ENCODE results near the gene ARPIN.
A peak's percentile ranks its signal among the peaks of the same experiment; 100 is the strongest.
"Not testable (repeated sequence)": the region's sequence is repeated elsewhere in the genome, so short reads cannot be mapped to it uniquely, and the experiment has no call there.

The ARPIN gene

GRCh38 chr15:89877083-89877425 lies 35.7 kb downstream of the ARPIN start:
- no peak for DNase-seq (ENCODE audit: low read depth)

GRCh38 chr15:89876396-89877082 lies 36.2 kb downstream of the ARPIN start:
- DNase-seq (ENCODE audit: low read depth), result no peak

- no peak for DNase-seq (ENCODE audit: low read depth)
These were observed 37.0 kb downstream of the ARPIN start for GRCh38 chr15:89875741-89876140.

- peak; percentile 81 for DNase-seq (ENCODE audit: low read depth)
These were observed 37.7 kb downstream of the ARPIN start for GRCh38 chr15:89874926-89875564.

GRCh38 chr15:89870688-89871288 lies 42.0 kb downstream of the ARPIN start:
- no peak for DNase-seq (ENCODE audit: low read depth)

GRCh38 chr15:89870006-89870405 lies 42.7 kb downstream of the ARPIN start:
- DNase-seq (ENCODE audit: low read depth), result no peak

GRCh38 chr15:89869490-89869889 lies 43.3 kb downstream of the ARPIN start:
- not testable (repeated sequence) for DNase-seq (ENCODE audit: low read depth)

- no peak for DNase-seq (ENCODE audit: low read depth)
These were observed 47.6 kb downstream of the ARPIN start for GRCh38 chr15:89864958-89865739.

- no peak for DNase-seq (ENCODE audit: low read depth)
These were observed 48.8 kb downstream of the ARPIN start for GRCh38 chr15:89863918-89864317.

- DNase-seq (ENCODE audit: low read depth), result no peak
These were observed 51.9 kb downstream of the ARPIN start for GRCh38 chr15:89860891-89861290.

GRCh38 chr15:89860431-89860830 lies 52.3 kb downstream of the ARPIN start:
- no peak for DNase-seq (ENCODE audit: low read depth)

- DNase-seq (ENCODE audit: low read depth), result no peak
These were observed 53.9 kb downstream of the ARPIN start for GRCh38 chr15:89858661-89859458.

GRCh38 chr15:89857673-89858072 lies 55.1 kb downstream of the ARPIN start:
- DNase-seq (ENCODE audit: low read depth), result no peak

- DNase-seq (ENCODE audit: low read depth), result no peak
These were observed 56.8 kb downstream of the ARPIN start for GRCh38 chr15:89855948-89856347.

GRCh38 chr15:89854863-89855262 lies 57.9 kb downstream of the ARPIN start:
- DNase-seq (ENCODE audit: low read depth), result not testable (repeated sequence)

GRCh38 chr15:89852342-89852995 lies 60.3 kb downstream of the ARPIN start:
- DNase-seq (ENCODE audit: low read depth), result no peak

- DNase-seq (ENCODE audit: low read depth), result peak; percentile 40
These were observed 60.9 kb downstream of the ARPIN start for GRCh38 chr15:89851673-89852341.

GRCh38 chr15:89848970-89849292 lies 63.8 kb downstream of the ARPIN start:
- DNase-seq (ENCODE audit: low read depth), result no peak

GRCh38 chr15:89847101-89847500 lies 65.7 kb downstream of the ARPIN start:
- DNase-seq (ENCODE audit: low read depth), result no peak

GRCh38 chr15:89845305-89845893 lies 67.4 kb downstream of the ARPIN start:
- peak; percentile 92 for DNase-seq (ENCODE audit: low read depth)
